Astrocyte (in vitro differentiated cells and primary cell): ENCODE measurements around the gene ZNF444. TPM values are rescaled to one million over a fixed set of nuclear protein-coding genes. Genes with fewer than 3 reads are reported as not detected.

ENCODE experiments used
- DNase-seq: peaks from one replicate; pipeline ENCODE4 v3.0.0-alpha.2; 2010; ENCODE audit warnings: low read depth
- FAIRE-seq: peaks from 2 replicates; lab custom pipeline; 2011; peaks lifted over from hg19 to GRCh38; lab: Jason Lieb, UNC
- H2AFZ ChIP-seq: 2 replicates; pipeline ENCODE4 v1.6.0; 2012; ENCODE audit warnings: low read depth, low read length, inconsistent platforms
- H3K27ac ChIP-seq: 2 replicates; pipeline ENCODE4 v1.5.1; 2011; ENCODE audit warnings: low read depth, low read length, inconsistent platforms
- H3K27me3 ChIP-seq: 2 replicates; pipeline ENCODE4 v1.6.0; 2011; ENCODE audit warnings: low read length, inconsistent platforms; ENCODE audit not compliant: insufficient read depth
- H3K36me3 ChIP-seq: 2 replicates; pipeline ENCODE4 v1.5.1; 2011; ENCODE audit warnings: low read length, inconsistent platforms; ENCODE audit not compliant: insufficient read depth
- H3K4me1 ChIP-seq: 2 replicates; pipeline ENCODE4 v1.5.1; 2011; ENCODE audit warnings: low read length, inconsistent platforms; ENCODE audit not compliant: insufficient read depth
- H3K4me2 ChIP-seq: 2 replicates; pipeline ENCODE4 v1.6.0; 2012; ENCODE audit warnings: low read length, inconsistent platforms
- H3K4me3 ChIP-seq: 2 replicates; pipeline ENCODE4 v1.5.1; 2011; ENCODE audit warnings: low read depth, mild to moderate bottlenecking, low read length, inconsistent platforms; ENCODE audit not compliant: insufficient read depth
- H3K79me2 ChIP-seq: 2 replicates; pipeline ENCODE4 v1.6.0; 2012; ENCODE audit warnings: mild to moderate bottlenecking, low read length, inconsistent platforms; ENCODE audit not compliant: insufficient read depth
- H3K9ac ChIP-seq: 2 replicates; pipeline ENCODE4 v1.6.0; 2012; ENCODE audit warnings: mild to moderate bottlenecking, low read length, inconsistent platforms
- H3K9me3 ChIP-seq: 2 replicates; pipeline ENCODE4 v1.5.1; 2012; ENCODE audit warnings: low read depth, mild to moderate bottlenecking, low read length, inconsistent platforms; ENCODE audit not compliant: insufficient read depth
- H4K20me1 ChIP-seq: 2 replicates; pipeline ENCODE4 v1.6.0; 2012; ENCODE audit warnings: low read length, inconsistent platforms; ENCODE audit not compliant: insufficient read depth
- H3K27ac Mint-ChIP-seq: one replicate; pipeline ENCODE4 v1.8.0; 2021; ENCODE audit warnings: mild to moderate bottlenecking, mixed read lengths; ENCODE audit not compliant: unreplicated experiment
- H3K27me3 Mint-ChIP-seq: one replicate; pipeline ENCODE4 v1.8.0; 2021; ENCODE audit warnings: low read depth, mixed read lengths; ENCODE audit not compliant: unreplicated experiment
- H3K36me3 Mint-ChIP-seq: one replicate; pipeline ENCODE4 v1.8.0; 2021; ENCODE audit warnings: low read depth, mixed read lengths; ENCODE audit not compliant: unreplicated experiment
- H3K4me1 Mint-ChIP-seq: one replicate; pipeline ENCODE4 v1.8.0; 2021; ENCODE audit warnings: low read depth, mixed read lengths; ENCODE audit not compliant: unreplicated experiment
- H3K4me3 Mint-ChIP-seq: one replicate; pipeline ENCODE4 v1.8.0; 2021; ENCODE audit warnings: mild to moderate bottlenecking, moderate library complexity, mixed read lengths; ENCODE audit not compliant: unreplicated experiment
- H3K9me3 Mint-ChIP-seq: one replicate; pipeline ENCODE4 v1.8.0; 2021; ENCODE audit warnings: mild to moderate bottlenecking, mixed read lengths; ENCODE audit not compliant: unreplicated experiment
- CTCF ChIP-seq: IDR thresholded peaks from 2 replicates; pipeline ENCODE4 v1.5.1; 2011; ENCODE audit warnings: low read depth, mild to moderate bottlenecking, inconsistent platforms, low read length, moderate library complexity; ENCODE audit not compliant: insufficient read depth
- EZH2 ChIP-seq: IDR thresholded peaks from 2 replicates; pipeline ENCODE4 v1.6.1; 2012; ENCODE audit warnings: mild to moderate bottlenecking, low read length, inconsistent platforms; ENCODE audit not compliant: insufficient read depth
- total RNA-seq: library from RNA; stranded (reverse); gene quantifications from 2 replicates; pipeline ENCODE4 v1.2.1, GENCODE V29; 2021

ZNF444 gene
- total RNA-seq, 1 donor from 2014 or later, result 34.7 TPM

GRCh38 chr19:56108447-56109195 lies 32.5 kb upstream of the ZNF444 start:
- peaks cover 86% of the 10 kb centered on the region for H4K20me1 ChIP-seq
- no peak overlapping the region for H3K4me3 Mint-ChIP-seq
- peaks cover 7% of the 10 kb centered on the region for H3K4me1 ChIP-seq
- no peak overlapping the region for H2AFZ ChIP-seq
- H3K36me3 ChIP-seq, result no peaks in the 10 kb centered on the region
- FAIRE-seq (no peak), DNase-seq (no peak)
- no peaks in the 10 kb centered on the region for H3K27me3 Mint-ChIP-seq
- no peak overlapping the region for H3K9ac ChIP-seq
- no peaks in the 10 kb centered on the region for H3K27me3 ChIP-seq
- H3K4me3 ChIP-seq, result no peak overlapping the region
- H3K4me1 Mint-ChIP-seq, result peaks cover 46% of the 10 kb centered on the region
- H3K36me3 Mint-ChIP-seq, result peaks cover 6% of the 10 kb centered on the region
- H3K79me2 ChIP-seq, result peaks cover 91% of the 10 kb centered on the region
- H3K27ac ChIP-seq, result no peak overlapping the region
- no peaks in the 10 kb centered on the region for H3K9me3 ChIP-seq
- H3K9me3 Mint-ChIP-seq, result no peaks in the 10 kb centered on the region
- no peak overlapping the region for H3K27ac Mint-ChIP-seq
- TF ChIP-seq CTCF (no peak), EZH2 (no peak)
- no peak overlapping the region for H3K4me2 ChIP-seq

DNA sequence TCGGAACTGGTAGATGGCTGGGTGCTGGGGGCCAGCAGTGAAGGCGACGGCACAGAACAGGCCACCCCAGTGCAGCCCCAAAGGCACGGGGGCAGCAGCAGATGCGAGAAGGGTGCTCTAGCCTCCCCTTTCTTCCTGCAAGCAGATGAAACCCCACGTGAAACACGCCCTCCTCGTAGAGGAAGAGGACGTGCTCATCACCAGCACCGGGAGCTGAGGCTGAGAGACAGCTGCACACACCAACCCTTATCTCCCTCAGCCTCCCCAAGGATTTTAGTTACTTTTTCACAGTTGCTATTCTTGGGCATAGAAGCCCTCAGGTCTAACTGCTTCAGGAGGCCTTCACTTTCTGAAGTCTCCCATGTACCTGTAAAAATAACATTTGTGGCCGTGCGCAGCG lies 31.9 kb upstream of the ZNF444 start:
- Histone ChIP-seq H3K4me3 (no peak overlapping the region), H3K4me1 (peaks cover 7% of the 10 kb centered on the region), H3K27me3 (no peaks in the 10 kb centered on the region), H3K79me2 (peaks cover 97% of the 10 kb centered on the region), H3K27ac (no peak overlapping the region), H3K4me2 (no peak overlapping the region), H4K20me1 (peaks cover 91% of the 10 kb centered on the region), H3K9me3 (no peaks in the 10 kb centered on the region), H3K36me3 (no peaks in the 10 kb centered on the region), H2AFZ (no peak overlapping the region), H3K9ac (no peak overlapping the region)
- no peaks in the 10 kb centered on the region for H3K27me3 Mint-ChIP-seq
- no peak overlapping the region for H3K27ac Mint-ChIP-seq
- TF ChIP-seq EZH2, result no peak
- no peak for TF ChIP-seq CTCF
- FAIRE-seq, result no peak
- H3K36me3 Mint-ChIP-seq, result peaks cover 6% of the 10 kb centered on the region
- H3K9me3 Mint-ChIP-seq, result no peaks in the 10 kb centered on the region
- H3K4me1 Mint-ChIP-seq, result peaks cover 46% of the 10 kb centered on the region
- no peak for DNase-seq
- H3K4me3 Mint-ChIP-seq, result no peak overlapping the region
